HG03432 (cell line): ENCODE measurements around the gene DUSP1.

Source experiments
- ATAC-seq: cut with Tn5 transposase; IDR thresholded peaks from one replicate; pipeline ENCODE4 v1.9.1; 2021; ENCODE audit warnings: mild to moderate bottlenecking, moderate library complexity; ENCODE audit not compliant: unreplicated experiment

DUSP1 gene

GRCh38 chr5:172745838-172746237 lies 25.2 kb downstream of the DUSP1 start:
- ATAC-seq: no peak

- no peak for ATAC-seq
Measured at GRCh38 chr5:172745406-172745805, 25.6 kb downstream of the DUSP1 start.

- no peak for ATAC-seq
Measured at GRCh38 chr5:172744123-172745104, 26.6 kb downstream of the DUSP1 start.

- ATAC-seq: no peak
Measured at GRCh38 chr5:172743112-172743959, 27.7 kb downstream of the DUSP1 start.

GRCh38 chr5:172741206-172741582 lies 29.8 kb downstream of the DUSP1 start:
- ATAC-seq: no peak

- no peak for ATAC-seq
Measured at GRCh38 chr5:172740428-172741205, 30.4 kb downstream of the DUSP1 start.

- no peak for ATAC-seq
Measured at GRCh38 chr5:172739375-172739774, 31.6 kb downstream of the DUSP1 start.

GRCh38 chr5:172736508-172737135 lies 34.4 kb downstream of the DUSP1 start:
- ATAC-seq: no peak

GRCh38 chr5:172735141-172735831 lies 35.7 kb downstream of the DUSP1 start:
- no peak for ATAC-seq

- no peak for ATAC-seq
Measured at GRCh38 chr5:172733974-172734346, 37.0 kb downstream of the DUSP1 start.

- no peak for ATAC-seq
Measured at GRCh38 chr5:172733131-172733973, 37.6 kb downstream of the DUSP1 start.

GRCh38 chr5:172732201-172732865 lies 38.7 kb downstream of the DUSP1 start:
- no peak for ATAC-seq

GRCh38 chr5:172731680-172732074 lies 39.3 kb downstream of the DUSP1 start:
- ATAC-seq: no peak

GRCh38 chr5:172730981-172731679 lies 39.9 kb downstream of the DUSP1 start:
- ATAC-seq: no peak

- no peak for ATAC-seq
Measured at GRCh38 chr5:172730222-172730621, 40.8 kb downstream of the DUSP1 start.

- no peak for ATAC-seq
Measured at GRCh38 chr5:172729588-172729987, 41.4 kb downstream of the DUSP1 start.

GRCh38 chr5:172728481-172729241 lies 42.3 kb downstream of the DUSP1 start:
- no peak for ATAC-seq
